NCI-H446 treated with DMSO at 0.1 percent for 48 hours (cell line): Measurements from ENCODE around the gene CHST1.

Experiments used
- DNase-seq: peaks from one replicate; lab custom pipeline; 2025; lab: John Stamatoyannopoulos, UW

Gene CHST1

DNA sequence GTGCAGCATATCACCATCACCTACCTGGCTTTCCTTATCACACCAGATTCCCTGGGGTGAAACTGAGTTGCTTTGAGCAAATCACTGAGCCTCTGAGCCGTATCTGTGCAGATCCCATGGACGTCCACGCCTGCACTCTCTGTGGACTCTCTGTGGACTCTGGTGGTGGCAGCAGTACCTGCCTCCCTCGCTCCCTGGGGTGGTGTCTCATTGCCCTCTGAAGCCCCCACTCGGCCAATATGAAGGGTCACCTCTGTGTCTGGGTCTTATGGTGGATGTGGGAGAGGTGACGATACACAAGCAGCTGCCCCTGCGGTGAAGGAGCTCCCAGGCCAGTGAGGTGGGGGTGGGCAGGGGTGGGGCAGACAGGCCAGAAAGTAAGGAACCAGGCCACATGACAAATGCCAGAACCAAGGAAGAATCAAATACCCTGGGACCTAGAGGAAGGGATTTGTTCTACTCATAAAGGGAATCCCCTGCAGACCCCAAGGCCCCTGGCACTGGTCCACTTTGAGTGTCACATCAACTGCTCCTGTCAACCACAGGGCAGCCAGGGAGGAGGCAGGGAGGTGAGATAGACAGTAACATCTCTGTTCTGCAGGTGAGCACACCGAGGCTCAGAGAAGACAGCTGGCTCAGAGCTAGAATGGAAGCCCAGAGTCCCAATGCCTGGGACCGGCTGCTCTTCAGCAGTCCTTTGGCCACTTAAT is 9.2 kb upstream of the CHST1 start:
- no peak for DNase-seq

GRCh38 chr11:45673441-45673840 is 8.0 kb upstream of the CHST1 start:
- no peak for DNase-seq

DNA sequence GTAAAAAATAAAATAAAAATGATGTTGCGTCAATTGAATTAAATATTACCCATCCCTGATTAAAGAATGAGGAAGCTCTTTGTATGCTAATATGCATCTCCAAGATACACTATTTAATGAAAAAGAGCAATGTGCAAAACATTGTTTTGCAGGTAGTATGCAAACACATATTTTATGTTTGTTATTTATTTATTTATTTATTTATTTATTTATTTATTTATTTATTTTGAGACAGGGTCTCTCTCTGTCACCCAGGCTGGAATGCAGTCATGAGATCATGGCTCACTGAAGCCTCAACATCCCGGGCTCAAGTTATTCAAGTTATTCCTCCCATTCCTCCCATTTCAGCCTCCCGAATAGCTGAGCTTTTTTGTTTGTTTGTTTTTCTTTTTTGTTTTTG is 7.2 kb upstream of the CHST1 start:
- no peak for DNase-seq

DNA sequence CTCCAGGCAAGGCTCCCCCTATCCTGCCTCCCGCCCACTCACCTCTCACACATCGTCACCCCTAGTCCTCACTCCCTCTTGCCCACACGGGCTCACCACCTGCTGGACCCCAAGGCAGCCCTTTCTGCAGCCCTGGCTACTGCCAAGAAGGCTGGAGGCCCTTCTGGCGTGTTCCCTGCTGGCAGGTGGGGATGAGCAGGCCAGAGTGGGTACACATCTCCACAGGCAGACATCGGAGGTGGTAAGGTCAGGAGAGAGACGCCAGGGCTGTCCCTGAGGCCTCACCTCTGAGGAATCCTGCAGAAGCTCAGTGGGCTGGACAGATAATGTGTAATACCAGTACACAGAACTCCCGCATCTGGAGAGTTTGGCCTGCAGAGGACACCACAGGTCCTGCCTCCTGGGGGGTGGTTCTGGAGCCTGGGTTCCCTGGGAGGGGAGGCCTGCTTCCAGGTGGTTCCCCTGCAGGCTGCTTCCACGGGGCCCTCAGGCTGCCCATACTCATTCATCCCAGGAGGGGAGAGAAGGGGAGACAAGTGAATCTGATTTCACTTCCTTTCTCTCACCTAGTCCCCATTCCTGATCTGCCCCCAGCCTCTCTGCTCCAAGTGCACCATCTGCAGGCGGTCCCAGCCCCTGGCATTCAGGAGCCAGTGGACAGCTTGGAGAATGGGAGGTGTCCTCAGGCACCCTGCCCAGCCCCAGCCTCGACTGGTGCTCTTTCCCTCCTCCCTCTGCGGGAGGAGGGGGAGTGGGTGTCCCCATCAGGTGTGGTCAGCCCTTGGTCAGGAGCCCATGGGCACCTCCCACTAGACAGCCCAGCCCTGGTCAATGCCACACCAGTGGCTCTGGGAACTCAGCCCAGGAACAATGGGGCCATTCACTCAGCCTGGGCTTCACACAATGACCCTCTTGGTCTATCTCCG is 6.1 kb upstream of the CHST1 start:
- DNase-seq = no peak

- DNase-seq = no peak
Measured at GRCh38 chr11:45670386-45671135, 5.1 kb upstream of the CHST1 start.

DNA sequence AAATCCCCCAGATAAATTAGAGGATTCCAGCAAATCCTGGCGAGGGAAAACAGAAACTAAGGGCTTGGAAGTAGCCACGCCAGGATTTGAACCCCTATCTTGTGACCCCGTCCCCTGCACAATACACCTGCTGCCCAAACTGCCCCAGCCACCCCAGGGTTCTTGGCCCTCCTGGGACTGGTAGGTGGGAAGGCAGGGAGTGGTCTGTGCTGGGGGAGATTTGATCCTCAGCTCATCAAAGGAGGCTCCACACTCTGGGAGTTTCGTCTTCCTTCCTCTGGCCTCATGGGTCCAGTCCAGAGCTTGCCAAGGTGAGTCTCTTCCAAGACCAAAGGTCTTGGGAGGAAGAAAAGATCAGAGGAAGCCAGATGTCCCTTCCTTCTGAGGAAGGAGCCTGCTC is 4.5 kb upstream of the CHST1 start:
- no peak for DNase-seq

DNA sequence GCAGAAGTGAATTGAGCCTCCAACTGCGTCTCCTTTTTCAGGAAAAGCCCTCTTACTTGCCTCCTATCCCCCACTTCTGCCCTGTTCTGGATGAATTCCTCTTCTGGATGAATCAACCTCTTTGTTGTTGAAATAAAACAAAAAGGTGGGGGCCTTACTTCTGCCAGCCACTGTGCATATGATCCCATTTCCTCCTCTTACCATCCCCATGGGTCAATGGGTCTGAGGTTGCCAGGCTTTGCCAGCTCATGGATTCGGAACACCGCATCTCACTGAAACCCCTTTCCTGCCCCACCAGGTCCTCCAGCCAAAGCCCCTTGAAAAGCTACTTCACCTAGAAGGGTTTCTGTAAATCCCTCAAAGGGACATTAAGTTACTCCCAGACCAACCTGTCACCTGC is 3.7 kb upstream of the CHST1 start:
- no peak for DNase-seq

DNA sequence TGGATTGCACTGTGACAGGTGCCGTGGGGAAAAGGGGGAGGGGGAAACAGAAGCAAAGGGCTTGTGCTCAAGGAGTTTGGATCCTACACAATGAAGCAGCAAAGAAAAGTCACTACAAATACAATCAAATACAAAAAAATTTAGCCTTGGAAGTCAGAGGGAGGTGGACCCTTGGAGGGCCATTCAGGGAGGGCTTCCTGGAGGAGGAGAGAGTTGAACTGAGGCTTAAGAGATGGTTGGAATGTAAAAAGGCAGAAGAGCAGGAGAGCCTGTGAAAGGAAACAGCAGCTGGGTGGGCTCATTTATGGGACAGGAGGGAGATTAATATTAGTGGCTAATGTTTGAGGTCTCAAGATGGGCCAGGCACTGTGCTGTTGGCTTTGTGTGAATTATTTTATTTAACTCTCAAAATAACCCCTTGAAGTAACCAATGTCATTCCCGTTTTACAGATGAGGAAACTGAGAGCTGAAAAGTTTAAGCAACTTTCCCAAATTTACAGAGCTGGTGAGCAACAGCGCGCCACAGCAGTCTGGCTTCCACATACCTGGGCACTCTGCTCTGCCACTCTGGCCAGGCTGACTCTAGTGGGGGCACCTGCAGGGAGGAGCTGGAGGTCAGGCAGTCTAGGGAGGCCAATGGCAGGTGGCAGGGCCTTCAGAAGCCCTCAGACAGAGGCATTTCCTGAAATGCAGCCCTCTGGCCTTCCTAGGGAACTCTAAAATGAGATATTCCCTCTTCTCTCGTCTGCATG is 2.7 kb upstream of the CHST1 start:
- DNase-seq = no peak

- no peak for DNase-seq
Measured at GRCh38 chr11:45666648-45667642, 1.5 kb upstream of the CHST1 start.

DNA sequence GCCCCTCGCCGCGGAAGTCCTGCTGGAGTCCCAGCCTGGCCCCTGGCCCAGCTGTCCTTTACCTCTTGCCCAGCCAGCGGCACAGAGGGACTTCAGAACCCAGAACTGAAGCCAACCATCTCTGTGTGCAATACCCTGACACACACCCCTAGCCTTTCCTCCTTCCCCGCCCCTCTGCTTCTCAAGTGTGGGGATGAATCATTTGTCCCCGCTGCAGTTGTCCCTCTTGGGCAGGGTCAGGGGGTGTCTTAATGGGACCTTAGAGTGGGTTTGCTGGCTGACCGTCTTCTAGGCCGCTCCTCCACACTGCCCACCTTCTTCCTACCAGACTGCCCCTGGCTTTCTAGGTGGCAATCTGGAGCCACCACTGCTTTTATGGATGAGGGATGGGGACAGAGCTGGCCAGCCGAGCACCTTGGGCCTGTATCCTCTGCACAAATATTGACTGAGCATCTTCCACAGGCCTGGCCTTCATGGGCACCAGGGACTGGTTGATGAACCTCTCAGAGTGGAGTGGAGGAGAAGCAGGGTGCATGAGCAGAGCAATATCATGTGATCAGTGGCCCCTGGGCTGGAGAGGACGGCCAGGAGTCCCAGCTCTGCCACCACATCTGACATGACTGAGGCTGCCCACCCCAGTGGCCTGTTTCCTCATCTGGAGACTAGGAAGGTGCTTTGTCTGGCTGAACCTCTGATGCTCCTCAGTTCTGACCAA is 668 bp upstream of the CHST1 start:
- DNase-seq = no peak

GRCh38 chr11:45664376-45665205 is 831 bp downstream of the CHST1 start:
- no peak for DNase-seq

DNA sequence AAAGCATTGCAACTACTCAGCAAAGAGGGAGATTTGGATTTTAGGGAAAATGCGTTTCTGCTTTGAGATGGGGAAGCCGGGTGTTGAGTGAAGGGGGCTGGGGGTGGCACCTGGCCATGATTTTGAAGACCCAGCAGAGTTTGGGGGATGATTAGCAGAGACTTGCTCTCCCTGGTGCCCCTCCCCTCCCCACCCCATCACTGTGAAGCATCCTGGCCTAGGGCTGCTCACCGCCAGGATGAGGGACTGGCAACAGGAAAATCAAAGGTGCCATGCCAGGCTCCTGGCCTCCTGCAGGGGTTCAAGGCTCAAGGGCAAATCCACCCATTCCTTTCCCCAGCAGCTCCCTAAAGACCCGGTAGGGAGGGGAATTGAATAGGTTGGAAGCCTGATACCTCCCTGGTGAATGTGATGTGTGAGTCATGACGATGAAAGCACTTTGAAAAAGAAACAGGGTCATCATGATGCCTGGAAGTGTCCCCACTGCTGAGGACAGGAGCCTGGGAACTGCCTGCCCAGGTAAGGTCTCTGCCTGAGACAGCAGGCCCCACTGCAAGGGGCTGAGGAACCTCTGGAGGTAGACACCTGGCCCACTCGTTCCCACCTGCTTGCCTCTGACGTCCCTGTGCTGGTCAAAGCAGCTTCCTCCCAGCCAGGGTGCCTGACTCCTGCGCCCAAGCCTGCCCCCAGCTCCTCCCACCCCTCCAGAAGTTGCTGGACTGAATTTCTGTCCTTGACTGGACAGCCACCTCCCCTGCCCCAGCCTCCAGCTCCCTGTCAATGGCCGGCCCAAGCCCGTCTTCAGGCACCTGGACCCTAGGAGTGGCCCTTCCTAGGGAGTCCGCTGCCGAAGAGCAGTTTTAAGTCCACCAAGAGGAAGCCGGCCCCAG is 1.7 kb downstream of the CHST1 start:
- no peak for DNase-seq

DNA sequence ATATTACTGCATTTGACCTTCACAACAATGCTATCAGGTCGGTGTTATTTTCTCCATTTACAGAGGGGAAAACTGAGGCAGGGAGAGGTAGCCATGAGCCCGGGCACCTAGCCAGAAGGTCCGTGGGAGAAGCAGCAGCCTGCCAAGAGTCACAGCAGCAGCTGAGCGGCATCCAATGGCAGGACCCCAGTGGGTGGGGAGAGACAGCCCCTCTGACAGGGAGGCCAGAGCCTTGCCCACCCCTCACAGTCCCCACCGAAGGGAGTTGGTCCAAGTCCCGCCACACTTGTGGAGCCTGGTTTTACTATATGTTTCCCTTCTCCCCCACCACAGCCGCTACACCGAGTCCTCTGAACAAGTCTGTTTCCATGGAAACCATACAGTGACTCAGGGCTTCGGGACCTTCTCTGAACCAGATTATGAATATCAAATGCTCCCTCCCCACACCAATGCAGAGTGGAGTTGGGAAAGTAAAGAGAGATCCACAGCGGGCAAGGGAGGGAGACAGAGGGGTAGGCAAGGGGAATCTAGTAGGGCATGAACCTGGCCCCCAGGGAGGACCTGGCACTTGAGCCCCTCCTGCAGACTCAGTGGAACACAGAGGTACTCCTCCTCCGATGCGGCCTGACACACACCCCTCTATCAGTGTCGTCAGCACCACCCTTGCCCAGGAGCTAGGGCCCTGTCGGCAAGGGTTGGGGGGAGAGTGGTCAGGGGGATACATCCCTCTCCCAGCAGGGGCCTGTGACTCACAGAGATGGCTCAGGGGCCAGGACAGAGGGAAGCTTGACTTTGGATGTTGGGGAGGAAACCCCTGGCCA is 2.5 kb downstream of the CHST1 start:
- peak; percentile 48 for DNase-seq

GRCh38 chr11:45662096-45662664 is 3.2 kb downstream of the CHST1 start:
- DNase-seq = no peak

GRCh38 chr11:45661439-45662055 is 3.9 kb downstream of the CHST1 start:
- DNase-seq = no peak

- no peak for DNase-seq
Measured at GRCh38 chr11:45660729-45661438, 4.5 kb downstream of the CHST1 start.
